IPS DF 4.7 (cell line): ENCODE data around the gene KLK8.
"Not testable (repeated sequence)": the region's sequence is repeated elsewhere in the genome, so short reads cannot be mapped to it uniquely, and the experiment has no call there.

Experiments used
- DNase-seq: peaks from one replicate; pipeline ENCODE4 v3.0.0-alpha.2; 2013; ENCODE audit warnings: low spot score; ENCODE audit errors: extremely low read depth

KLK8 gene

DNA sequence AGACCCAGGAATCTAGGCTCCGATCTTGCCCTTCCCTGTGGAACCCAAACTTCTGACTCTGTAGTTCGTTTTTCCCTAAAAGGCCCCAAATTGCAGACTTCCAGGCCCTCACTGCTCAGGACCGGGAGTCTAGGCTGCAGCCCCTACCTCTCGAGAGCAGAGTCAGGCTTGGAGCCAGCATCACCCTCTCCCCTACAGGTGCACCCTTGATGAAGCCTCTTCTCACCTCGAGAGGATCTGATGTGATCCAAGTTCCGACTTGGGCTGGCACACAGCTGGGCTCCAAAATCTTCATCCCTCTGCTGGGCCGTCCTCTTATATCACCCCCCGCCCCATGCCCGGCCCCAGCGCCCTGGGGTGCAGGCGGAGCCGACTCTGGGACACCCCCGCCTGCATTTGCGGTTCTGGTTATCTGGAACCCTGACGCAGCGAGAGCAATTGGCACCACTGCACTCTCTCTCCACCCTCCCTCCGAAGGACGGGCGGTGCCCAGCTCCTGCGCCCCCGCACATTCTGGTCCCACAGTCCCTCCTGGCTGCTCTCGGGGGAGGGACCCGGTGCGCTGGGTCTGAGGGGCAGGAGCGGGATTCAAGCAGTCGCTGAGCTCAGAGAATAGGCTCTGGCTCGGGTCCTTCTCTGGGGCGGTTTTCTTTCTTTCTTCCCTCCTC lies 17.6 kb downstream of the KLK8 start, which contains the start of gene KLK7:
KLK7 (minus strand) TSS at position 293 of the 668 bp plus-strand sequence. CDS start 1,518 bp downstream, outside the sequence.
- no peak for DNase-seq

GRCh38 chr19:50982186-50982585 lies 19.2 kb downstream of the KLK8 start:
- DNase-seq, result no peak

- no peak for DNase-seq
Observed at GRCh38 chr19:50981587-50982146, 19.7 kb downstream of the KLK8 start.

GRCh38 chr19:50980208-50980607 lies 21.2 kb downstream of the KLK8 start:
- no peak for DNase-seq

- DNase-seq, result no peak
Observed at GRCh38 chr19:50979758-50980157, 21.6 kb downstream of the KLK8 start.

DNA sequence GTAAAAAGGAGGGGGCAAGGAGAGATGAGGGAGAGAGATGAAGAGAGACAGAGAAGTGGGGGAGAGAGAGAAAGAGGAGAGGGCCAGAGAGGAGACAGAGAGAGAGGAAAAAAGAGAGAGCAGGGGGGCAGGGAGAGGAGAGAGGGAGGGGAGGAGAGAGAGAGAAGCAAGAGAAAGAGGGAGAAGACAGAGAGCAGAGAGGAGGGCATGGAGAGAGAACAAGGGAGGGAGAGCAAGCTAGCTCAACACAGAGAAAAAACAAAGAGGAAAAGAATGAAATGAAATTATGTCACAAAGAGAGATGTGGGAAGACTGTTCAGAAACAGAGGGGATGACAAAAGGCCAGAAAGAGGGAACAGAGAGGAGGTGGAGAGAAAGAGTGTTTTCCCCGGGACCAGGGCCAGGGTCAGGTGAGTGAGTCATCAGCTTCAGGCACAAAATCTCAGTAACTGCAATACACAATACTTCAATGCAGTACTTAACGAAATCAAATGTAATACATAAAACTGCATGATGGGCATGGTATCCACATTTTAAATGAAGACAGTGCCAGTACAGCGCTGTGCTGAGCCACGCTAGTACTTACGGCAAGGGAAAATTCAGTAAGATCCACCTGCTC lies 22.5 kb downstream of the KLK8 start:
- DNase-seq, result no peak

- DNase-seq, result no peak
Observed at GRCh38 chr19:50977626-50978025, 23.8 kb downstream of the KLK8 start.

DNA sequence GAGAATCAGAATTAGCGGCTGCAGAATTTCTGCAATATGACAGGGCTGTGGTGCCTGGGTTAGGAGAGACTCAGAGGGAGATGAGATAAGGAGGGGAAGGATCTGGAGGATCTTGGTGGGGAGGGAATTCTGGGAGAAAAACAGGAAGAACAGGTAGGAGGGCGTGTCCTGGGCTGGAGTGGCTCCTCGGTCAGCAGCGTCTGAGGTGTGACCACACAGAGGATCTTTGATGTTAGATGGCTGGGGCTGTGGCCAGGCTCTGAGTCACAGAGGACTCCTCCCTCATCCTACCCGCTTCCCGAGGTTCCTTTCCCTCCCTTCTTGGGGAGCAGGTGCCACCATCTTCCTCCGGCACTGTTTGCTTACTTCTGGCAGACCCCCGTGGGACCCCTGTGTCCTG lies 25.6 kb downstream of the KLK8 start:
- no peak for DNase-seq

DNA sequence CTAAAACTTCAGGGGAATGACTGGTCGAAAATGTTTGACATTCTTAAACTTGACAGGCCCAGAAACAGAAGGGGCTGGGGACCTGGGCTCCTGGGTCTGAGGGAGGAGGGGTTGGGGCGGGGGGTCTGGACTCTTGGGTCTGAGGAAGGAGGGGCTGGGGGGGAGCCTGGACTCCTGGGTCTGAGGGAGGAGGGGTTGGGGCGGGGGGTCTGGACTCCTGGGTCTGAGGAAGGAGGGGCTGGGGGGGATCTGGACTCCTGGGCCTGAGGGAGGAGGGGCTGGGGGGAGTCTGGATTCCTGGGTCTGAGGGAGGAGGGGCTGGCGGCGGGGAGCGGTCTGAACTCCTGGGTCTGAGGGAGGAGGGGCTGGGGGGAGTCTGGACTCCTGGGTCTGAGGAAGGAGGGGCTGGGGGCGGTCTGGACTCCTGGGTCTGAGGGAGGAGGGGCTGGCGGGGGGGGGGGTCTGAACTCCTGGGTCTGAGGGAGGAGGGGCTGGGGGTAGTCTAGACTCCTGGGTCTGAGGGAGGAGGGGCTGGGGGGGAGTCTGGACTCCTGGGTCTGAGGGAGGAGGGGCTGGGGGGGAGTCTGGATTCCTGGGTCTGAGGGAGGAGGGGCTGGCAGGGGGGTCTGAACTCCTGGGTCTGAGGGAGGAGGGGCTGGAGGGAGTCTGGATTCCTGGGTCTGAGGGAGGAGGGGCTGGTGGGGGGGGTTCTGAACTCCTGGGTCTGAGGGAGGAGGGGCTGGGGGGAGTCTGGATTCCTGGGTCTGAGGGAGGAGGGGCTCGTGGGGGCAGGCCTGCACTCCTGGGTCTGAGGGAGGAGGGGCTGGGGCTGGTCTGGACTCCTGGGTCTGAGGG lies 26.5 kb downstream of the KLK8 start:
- no peak for DNase-seq

DNA sequence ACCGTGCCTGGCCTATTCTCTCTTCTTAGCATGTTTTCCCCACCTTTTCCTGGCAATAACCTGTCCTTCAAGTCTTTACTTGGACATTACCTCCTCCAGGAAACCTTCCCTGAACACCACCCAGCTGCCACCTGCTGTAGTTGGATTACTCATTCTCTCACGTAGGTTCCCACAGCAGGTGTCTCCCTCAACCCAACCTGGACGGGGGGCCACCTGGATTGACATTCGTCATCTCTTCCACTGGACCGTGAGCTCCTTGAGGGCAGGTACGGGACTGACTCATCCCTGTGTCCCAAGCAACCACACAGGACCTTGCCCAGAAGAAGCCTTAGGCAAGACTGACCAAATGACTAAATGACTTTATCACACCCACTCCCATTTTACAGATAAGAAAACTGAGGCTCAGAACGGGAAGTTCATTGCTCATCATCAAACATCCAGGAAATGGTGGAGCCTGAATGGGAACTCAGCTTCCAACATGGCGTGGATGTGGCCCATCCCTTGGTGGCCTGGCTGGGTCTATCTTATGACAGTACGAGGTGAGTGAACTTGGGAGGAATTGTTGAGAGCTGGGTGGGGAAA lies 28.5 kb downstream of the KLK8 start:
- DNase-seq, result no peak

- DNase-seq, result not testable (repeated sequence)
Observed at GRCh38 chr19:50969810-50970209, 31.6 kb downstream of the KLK8 start.

GRCh38 chr19:50969413-50969760 lies 32.0 kb downstream of the KLK8 start, which contains the start of gene KLK6:
KLK6 (minus strand) TSS chr19:50969591; CDS start chr19:50968104, 1,487 bp downstream.
- DNase-seq, result no peak

- no peak for DNase-seq
Observed at GRCh38 chr19:50968716-50969412, 32.5 kb downstream of the KLK8 start.

DNA sequence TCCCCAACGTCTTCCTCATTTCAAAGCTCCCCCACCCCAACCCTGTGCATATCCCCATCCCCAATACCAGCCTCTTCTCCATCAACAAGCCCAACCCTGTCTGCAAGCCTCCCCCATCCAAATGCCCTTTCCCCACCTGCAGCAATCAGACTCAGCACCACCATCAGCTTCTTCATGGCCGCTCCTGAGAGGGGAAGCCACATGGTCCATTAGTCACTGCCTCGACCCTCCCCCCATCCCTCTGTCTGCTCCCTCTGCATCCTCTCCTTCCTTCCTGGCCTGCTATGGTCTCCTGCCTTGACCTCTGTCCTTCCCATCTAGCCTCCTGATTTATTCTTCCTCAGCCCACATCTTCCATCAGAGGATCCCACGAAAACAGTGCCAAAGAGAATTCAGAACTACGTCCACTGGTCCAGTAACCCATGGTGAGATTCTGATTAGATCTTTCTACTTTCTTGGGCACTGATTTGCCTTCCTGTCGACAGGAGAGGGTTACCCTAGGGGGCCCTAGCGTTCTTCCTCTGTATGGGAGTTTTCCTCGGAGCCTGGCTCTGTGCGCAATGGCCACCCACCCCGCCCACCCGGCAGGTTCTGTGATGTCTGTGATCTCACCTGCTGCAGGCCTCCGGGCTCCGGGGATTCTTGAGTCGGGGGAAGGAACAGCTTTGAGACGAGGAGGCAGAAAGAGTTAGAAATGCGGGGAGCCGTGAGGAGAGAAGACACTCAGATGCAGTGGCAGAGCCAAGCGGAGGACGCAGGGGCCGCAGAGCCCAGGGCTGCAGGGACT lies 33.3 kb downstream of the KLK8 start:
- DNase-seq, result no peak

- DNase-seq, result no peak
Observed at GRCh38 chr19:50964266-50964665, 37.1 kb downstream of the KLK8 start.

- DNase-seq, result no peak
Observed at GRCh38 chr19:50963381-50963780, 38.0 kb downstream of the KLK8 start.

GRCh38 chr19:50962245-50962644 lies 39.2 kb downstream of the KLK8 start:
- DNase-seq, result no peak

DNA sequence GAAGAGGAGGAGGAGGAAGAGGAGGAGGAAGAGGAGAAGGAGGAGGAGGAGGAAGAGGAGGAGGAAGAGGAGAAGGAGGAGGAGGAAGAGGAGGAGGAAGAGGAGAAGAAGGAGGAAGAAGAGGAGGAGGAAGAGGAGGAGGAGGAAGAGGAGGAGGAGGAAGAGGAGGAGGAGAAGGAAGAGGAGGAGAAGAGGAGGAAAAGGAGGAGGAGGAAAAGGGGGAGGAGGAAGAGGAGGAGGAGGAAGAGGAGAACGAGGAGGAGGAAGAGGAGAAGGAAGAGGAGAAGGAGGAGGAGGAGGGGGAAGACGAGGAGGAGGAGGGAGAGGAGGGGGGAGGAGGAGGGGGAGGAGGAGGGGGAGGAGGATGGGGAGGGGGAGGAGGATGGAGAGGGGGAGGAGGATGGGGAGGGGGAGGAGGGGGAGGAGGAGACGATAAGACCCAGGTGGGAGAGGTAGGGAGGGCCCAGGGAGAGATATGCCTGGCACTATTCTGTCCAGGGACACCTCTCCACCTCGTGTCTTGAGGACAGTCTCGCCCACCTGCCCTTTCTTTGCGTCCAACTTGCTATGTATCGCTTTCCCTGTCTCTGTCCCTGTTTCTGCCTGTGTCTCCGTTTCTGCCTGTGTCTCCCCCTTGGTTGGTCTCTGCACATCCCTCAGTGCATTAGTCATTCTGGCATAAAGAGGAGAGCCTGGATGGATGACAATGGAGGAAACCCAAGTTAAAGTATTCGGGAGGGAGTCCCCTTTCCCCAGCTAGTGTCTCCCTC lies 41.5 kb downstream of the KLK8 start:
- no peak for DNase-seq

DNA sequence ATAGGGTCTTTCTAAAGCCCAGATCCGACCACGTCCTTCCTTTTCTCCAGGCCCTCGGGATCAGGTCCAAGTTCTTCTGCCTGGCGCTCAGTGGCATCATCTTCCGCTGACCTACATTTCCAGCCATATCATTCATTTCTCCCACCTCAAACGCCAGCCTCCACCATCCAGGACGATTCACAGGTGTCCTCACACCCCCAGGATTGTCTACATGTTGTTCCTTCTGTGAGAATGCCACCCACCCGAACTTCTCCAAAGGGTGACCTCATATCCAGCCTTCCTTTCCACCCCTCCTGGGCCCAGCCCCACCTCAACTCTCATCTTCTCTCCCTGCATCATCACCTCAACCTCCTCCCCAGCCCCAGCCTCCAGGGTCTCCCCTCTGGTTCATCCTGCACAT lies 43.8 kb downstream of the KLK8 start:
- DNase-seq, result no peak
